MM.1S (cell line): ENCODE results near the gene BCO1.

Source experiments
- DNase-seq: peaks from one replicate; pipeline ENCODE4 v3.0.0-alpha.2; 2015
- H2AFZ ChIP-seq: fragments of 300-600 bp; sonication (generic); 2 replicates; pipeline ENCODE4 v1.6.0; 2016; ENCODE audit warnings: antibody characterized with exemption, low read length
- H3F3A ChIP-seq: fragments of 300-600 bp; sonication (generic); 2 replicates; pipeline ENCODE4 v1.6.1; 2016; ENCODE audit warnings: mild to moderate bottlenecking, antibody characterized with exemption, low read length, moderate library complexity, mixed read lengths; ENCODE audit not compliant: insufficient read depth
- H3K27ac ChIP-seq: fragments of 300-600 bp; sonication (generic); 2 replicates; pipeline ENCODE4 v1.5.1; 2016; ENCODE audit warnings: mild to moderate bottlenecking, low read length
- H3K27me3 ChIP-seq: fragments of 300-600 bp; sonication (generic); replicated peaks from 2 replicates; pipeline ENCODE4 v1.6.0; 2016; ENCODE audit warnings: low read length; ENCODE audit not compliant: insufficient read depth
- H3K36me3 ChIP-seq: fragments of 300-600 bp; sonication (generic); replicated peaks from 2 replicates; pipeline ENCODE4 v1.6.1; 2016; ENCODE audit warnings: mild to moderate bottlenecking, low read length, mixed read lengths; ENCODE audit not compliant: insufficient read depth
- H3K4me1 ChIP-seq: fragments of 300-600 bp; sonication (generic); 2 replicates; pipeline ENCODE4 v1.6.1; 2016; ENCODE audit warnings: low read length, mixed read lengths
- H3K4me2 ChIP-seq: fragments of 300-600 bp; sonication (generic); 2 replicates; pipeline ENCODE4 v1.6.0; 2016; ENCODE audit warnings: low read depth, low read length
- H3K4me3 ChIP-seq: fragments of 300-600 bp; sonication (generic); 2 replicates; pipeline ENCODE4 v1.5.1; 2016; ENCODE audit warnings: low read length, mixed read lengths
- H3K79me2 ChIP-seq: fragments of 300-600 bp; sonication (generic); 2 replicates; pipeline ENCODE4 v1.6.1; 2016; ENCODE audit warnings: mixed run types, low read length, mixed read lengths
- H3K9ac ChIP-seq: fragments of 300-600 bp; sonication (generic); 2 replicates; pipeline ENCODE4 v1.6.1; 2016; ENCODE audit warnings: low read length, mixed read lengths
- H3K9me2 ChIP-seq: fragments of 300-600 bp; sonication (generic); replicated peaks from 2 replicates; pipeline ENCODE4 v1.6.1; 2016; ENCODE audit warnings: mild to moderate bottlenecking, low read length, mixed read lengths; ENCODE audit not compliant: insufficient read depth
- H3K9me3 ChIP-seq: fragments of 300-600 bp; sonication (generic); replicated peaks from 2 replicates; pipeline ENCODE4 v1.6.1; 2016; ENCODE audit warnings: mild to moderate bottlenecking, low read length, mixed read lengths; ENCODE audit not compliant: insufficient read depth
- H4K20me1 ChIP-seq: fragments of 300-600 bp; sonication (generic); 2 replicates; pipeline ENCODE4 v1.6.1; 2016; ENCODE audit warnings: mild to moderate bottlenecking, low read length, moderate library complexity, mixed read lengths; ENCODE audit not compliant: insufficient read depth
- EZH2 ChIP-seq: fragments of 300-600 bp; sonication (generic); optimal IDR thresholded peaks from 2 replicates; pipeline ENCODE3; 2017; ENCODE audit warnings: low read depth, mild to moderate bottlenecking, antibody characterized with exemption, low read length, mixed read lengths
- EZH2phosphoT487 ChIP-seq: fragments of 300-600 bp; sonication (generic); IDR thresholded peaks from 2 replicates; pipeline ENCODE4 v1.6.1; 2018; ENCODE audit warnings: antibody characterized with exemption, low read length
- TF ChIP-seq, protein P1 (sequence below): fragments of 300-600 bp; sonication (generic); IDR thresholded peaks from 2 replicates; pipeline ENCODE4 v1.5.1; 2016; ENCODE audit warnings: antibody characterized with exemption, low read length, mixed read lengths

Gene BCO1

DNA sequence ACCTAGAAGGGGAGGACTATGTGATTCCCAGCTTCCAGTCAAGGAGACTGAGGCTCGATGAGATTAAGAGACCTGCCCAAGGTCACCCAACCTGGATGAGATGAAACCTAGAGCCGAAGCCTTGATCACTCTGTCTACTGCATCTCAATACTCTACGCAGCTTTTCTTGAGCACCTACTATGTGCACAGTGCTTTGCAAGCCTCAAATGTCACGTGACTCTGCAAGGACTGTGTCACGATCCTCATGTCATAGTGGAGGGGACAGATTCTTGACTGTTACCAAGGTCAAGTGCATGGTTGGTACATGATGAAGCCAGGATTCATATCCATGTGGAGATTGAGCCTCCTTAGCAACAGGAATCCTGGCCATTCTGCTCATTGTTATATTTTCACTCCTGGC, 14.7 kb downstream of the BCO1 start:
- no peak overlapping the region for H2AFZ ChIP-seq
- H3F3A ChIP-seq, result no peaks in the 10 kb centered on the region
- H3K79me2 ChIP-seq, result no peaks in the 10 kb centered on the region
- H3K27ac ChIP-seq, result no peak overlapping the region
- no peak overlapping the region for H3K4me2 ChIP-seq
- no peak overlapping the region for H3K4me3 ChIP-seq
- TF ChIP-seq EZH2, result no peak
- no peak for TF ChIP-seq EZH2phosphoT487
- H3K9me2 ChIP-seq, result no peaks in the 10 kb centered on the region
- H3K9me3 ChIP-seq, result no peaks in the 10 kb centered on the region
- no peaks in the 10 kb centered on the region for H3K4me1 ChIP-seq
- DNase-seq, result no peak
- H3K9ac ChIP-seq, result no peak overlapping the region
- no peaks in the 10 kb centered on the region for H4K20me1 ChIP-seq
- H3K36me3 ChIP-seq, result no peaks in the 10 kb centered on the region
- no peaks in the 10 kb centered on the region for H3K27me3 ChIP-seq

DNA sequence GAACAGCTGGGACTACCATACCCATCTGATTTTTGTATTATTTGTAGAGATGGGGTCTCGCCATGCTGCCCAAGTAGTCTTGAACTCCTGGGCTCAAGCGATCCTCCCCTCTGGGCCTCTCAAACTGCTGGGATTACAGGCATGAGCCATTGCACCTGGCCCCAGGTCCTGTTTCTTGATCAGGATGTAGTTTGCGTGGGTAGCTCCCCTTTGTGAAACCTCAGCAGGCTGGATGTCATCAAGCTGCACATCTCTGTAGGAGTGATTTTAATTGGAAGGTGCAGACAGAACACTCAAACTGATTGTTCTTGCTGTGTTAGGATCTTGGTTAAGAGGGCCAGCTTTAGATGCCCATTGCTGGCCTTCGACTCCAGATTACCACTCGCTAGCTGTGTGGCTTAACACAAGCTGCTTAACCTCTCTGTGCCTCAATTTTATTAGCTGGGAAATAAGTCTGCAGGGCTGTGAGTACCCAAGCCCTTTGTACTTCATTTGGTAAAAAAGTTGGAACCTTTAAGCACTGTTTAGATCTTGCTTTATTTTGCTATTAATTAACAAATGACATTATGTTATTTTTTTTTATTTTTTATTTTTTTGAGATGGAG, 16.5 kb downstream of the BCO1 start:
- no peaks in the 10 kb centered on the region for H3K4me1 ChIP-seq
- TF ChIP-seq EZH2, result no peak
- TF ChIP-seq, protein P1, sequence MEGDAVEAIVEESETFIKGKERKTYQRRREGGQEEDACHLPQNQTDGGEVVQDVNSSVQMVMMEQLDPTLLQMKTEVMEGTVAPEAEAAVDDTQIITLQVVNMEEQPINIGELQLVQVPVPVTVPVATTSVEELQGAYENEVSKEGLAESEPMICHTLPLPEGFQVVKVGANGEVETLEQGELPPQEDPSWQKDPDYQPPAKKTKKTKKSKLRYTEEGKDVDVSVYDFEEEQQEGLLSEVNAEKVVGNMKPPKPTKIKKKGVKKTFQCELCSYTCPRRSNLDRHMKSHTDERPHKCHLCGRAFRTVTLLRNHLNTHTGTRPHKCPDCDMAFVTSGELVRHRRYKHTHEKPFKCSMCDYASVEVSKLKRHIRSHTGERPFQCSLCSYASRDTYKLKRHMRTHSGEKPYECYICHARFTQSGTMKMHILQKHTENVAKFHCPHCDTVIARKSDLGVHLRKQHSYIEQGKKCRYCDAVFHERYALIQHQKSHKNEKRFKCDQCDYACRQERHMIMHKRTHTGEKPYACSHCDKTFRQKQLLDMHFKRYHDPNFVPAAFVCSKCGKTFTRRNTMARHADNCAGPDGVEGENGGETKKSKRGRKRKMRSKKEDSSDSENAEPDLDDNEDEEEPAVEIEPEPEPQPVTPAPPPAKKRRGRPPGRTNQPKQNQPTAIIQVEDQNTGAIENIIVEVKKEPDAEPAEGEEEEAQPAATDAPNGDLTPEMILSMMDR, result no peak
- no peak for TF ChIP-seq EZH2phosphoT487
- H3K9ac ChIP-seq, result no peak overlapping the region
- H3K27me3 ChIP-seq, result no peaks in the 10 kb centered on the region
- no peak overlapping the region for H2AFZ ChIP-seq
- H3K4me3 ChIP-seq, result no peak overlapping the region
- H3K79me2 ChIP-seq, result no peaks in the 10 kb centered on the region
- H4K20me1 ChIP-seq, result no peaks in the 10 kb centered on the region
- no peaks in the 10 kb centered on the region for H3K36me3 ChIP-seq
- no peak overlapping the region for H3K4me2 ChIP-seq
- no peaks in the 10 kb centered on the region for H3F3A ChIP-seq
- H3K27ac ChIP-seq, result no peak overlapping the region
- H3K9me3 ChIP-seq, result no peaks in the 10 kb centered on the region
- no peak for DNase-seq
- no peaks in the 10 kb centered on the region for H3K9me2 ChIP-seq

DNA sequence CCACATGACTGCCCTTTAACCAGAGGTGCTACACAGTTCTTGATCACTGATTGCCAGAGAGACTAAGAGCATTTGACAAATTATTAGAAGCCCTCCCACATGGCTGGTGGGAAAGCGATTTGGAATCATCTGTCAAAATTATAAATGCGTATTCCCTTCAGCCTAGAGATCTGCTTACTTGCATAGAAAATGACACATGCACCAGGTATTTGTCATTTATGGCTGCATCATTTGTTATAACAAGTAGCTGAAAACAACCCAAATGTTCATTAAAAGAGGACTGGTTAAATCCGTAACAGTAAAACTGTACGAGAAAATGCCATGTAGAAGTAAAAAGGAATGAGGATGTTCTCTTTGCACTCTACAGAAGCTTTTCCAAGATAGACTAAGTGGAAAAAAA, 21.4 kb downstream of the BCO1 start:
- no peaks in the 10 kb centered on the region for H3F3A ChIP-seq
- no peaks in the 10 kb centered on the region for H3K27me3 ChIP-seq
- no peak overlapping the region for H3K27ac ChIP-seq
- H4K20me1 ChIP-seq, result no peaks in the 10 kb centered on the region
- H3K9me2 ChIP-seq, result no peaks in the 10 kb centered on the region
- H3K9ac ChIP-seq, result no peak overlapping the region
- H3K79me2 ChIP-seq, result no peaks in the 10 kb centered on the region
- no peak for DNase-seq
- H3K36me3 ChIP-seq, result no peaks in the 10 kb centered on the region
- no peak overlapping the region for H3K4me3 ChIP-seq
- no peaks in the 10 kb centered on the region for H3K4me1 ChIP-seq
- H3K4me2 ChIP-seq, result no peak overlapping the region
- no peaks in the 10 kb centered on the region for H3K9me3 ChIP-seq
- no peak overlapping the region for H2AFZ ChIP-seq
- TF ChIP-seq EZH2 (no peak), EZH2phosphoT487 (no peak)
- TF ChIP-seq, protein P1, result no peak

DNA sequence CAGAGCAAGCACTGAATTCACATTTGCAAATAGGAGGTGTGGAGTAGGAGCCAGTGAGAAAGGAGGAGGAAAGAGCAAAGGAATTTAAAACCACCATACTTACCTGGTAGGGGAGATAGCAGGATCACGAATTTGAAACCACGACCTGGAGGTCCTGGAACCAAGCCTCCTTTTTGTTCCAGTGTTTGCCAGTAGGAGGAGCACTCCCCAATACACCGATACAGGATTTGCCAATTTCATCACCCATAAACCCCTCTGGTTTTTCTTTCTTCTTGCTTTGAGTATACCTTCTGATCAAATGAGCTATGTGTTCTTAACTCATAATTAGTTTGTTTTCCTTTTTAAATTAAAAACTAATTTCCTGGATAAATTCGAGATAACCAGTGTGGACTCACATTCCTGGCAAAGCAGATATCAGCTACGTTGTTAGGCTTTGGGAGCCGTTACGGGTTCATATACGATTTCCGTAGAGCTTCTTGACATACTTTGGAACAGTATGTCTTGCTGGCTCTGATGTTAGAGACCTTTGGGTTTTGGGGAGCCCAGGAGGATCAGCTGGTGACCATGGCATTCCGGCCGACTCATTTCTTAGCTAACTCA, 22.7 kb downstream of the BCO1 start:
- H3K27ac ChIP-seq, result no peak overlapping the region
- DNase-seq, result no peak
- no peaks in the 10 kb centered on the region for H3K36me3 ChIP-seq
- TF ChIP-seq EZH2, result no peak
- TF ChIP-seq, protein P1, result peak; percentile 33
- H4K20me1 ChIP-seq, result no peaks in the 10 kb centered on the region
- no peaks in the 10 kb centered on the region for H3K79me2 ChIP-seq
- H3K4me3 ChIP-seq, result no peak overlapping the region
- no peaks in the 10 kb centered on the region for H3K27me3 ChIP-seq
- no peaks in the 10 kb centered on the region for H3K9me2 ChIP-seq
- no peak overlapping the region for H3K4me2 ChIP-seq
- H2AFZ ChIP-seq, result no peak overlapping the region
- no peaks in the 10 kb centered on the region for H3K9me3 ChIP-seq
- no peaks in the 10 kb centered on the region for H3K4me1 ChIP-seq
- no peaks in the 10 kb centered on the region for H3F3A ChIP-seq
- H3K9ac ChIP-seq, result no peak overlapping the region
